ENCODE measurements around the gene PGM2.

DNA sequence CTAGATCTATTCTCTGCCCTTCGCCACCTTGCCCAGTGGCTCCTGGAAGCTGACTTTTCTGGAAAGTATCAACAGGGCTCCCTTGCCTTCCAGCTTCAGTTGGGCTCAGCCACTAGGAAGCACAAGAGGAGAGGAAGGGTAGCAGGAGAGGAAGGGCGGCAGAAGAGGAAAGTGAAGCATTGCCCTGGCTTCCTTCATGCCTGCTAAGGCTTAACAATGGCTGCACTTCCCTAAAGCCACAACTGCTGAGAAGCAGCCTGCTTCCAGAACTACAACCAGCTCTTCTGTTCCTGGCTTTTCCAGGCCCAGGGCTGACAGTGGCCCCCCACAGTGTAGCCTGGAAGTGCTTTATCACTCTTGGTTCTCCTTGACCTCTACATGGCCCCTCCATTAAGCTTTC is 29.1 kb upstream of the PGM2 start:
- TF ChIP-seq, protein P1, sequence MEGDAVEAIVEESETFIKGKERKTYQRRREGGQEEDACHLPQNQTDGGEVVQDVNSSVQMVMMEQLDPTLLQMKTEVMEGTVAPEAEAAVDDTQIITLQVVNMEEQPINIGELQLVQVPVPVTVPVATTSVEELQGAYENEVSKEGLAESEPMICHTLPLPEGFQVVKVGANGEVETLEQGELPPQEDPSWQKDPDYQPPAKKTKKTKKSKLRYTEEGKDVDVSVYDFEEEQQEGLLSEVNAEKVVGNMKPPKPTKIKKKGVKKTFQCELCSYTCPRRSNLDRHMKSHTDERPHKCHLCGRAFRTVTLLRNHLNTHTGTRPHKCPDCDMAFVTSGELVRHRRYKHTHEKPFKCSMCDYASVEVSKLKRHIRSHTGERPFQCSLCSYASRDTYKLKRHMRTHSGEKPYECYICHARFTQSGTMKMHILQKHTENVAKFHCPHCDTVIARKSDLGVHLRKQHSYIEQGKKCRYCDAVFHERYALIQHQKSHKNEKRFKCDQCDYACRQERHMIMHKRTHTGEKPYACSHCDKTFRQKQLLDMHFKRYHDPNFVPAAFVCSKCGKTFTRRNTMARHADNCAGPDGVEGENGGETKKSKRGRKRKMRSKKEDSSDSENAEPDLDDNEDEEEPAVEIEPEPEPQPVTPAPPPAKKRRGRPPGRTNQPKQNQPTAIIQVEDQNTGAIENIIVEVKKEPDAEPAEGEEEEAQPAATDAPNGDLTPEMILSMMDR (IDR thresholded peaks at IDR 0.05) = no peak
- no peak for TF ChIP-seq SIN3A (IDR thresholded peaks at IDR 0.05; ENCODE audit: borderline replicate concordance, low read depth, low read length)
- TF ChIP-seq RAD21 (IDR thresholded peaks at IDR 0.05; ENCODE audit: low read length) = no peak
- no peak for TF ChIP-seq RCOR1 (IDR thresholded peaks at IDR 0.05; ENCODE audit: low read length)

Data from SK-N-SH (cell line).